A673 (cell line): ENCODE results near the gene CD1C.

ENCODE experiments used
- EZH2 ChIP-seq: fragments of 200-600 bp; sonication (generic); IDR thresholded peaks from 2 replicates; pipeline ENCODE4 v1.6.1; 2017; ENCODE audit warnings: borderline replicate concordance, low read depth, mild to moderate bottlenecking, mixed read lengths, antibody characterized with exemption, low read length; ENCODE audit not compliant: poor library complexity, severe bottlenecking
- TF ChIP-seq, protein P1 (sequence below): fragments of 300-800, 200-600 bp; sonication (generic); conservative IDR thresholded peaks from 2 replicates; pipeline ENCODE4 v1.5.1; 2017; ENCODE audit warnings: low read depth, mild to moderate bottlenecking, antibody characterized with exemption, low read length, moderate library complexity, mixed read lengths

DNA sequence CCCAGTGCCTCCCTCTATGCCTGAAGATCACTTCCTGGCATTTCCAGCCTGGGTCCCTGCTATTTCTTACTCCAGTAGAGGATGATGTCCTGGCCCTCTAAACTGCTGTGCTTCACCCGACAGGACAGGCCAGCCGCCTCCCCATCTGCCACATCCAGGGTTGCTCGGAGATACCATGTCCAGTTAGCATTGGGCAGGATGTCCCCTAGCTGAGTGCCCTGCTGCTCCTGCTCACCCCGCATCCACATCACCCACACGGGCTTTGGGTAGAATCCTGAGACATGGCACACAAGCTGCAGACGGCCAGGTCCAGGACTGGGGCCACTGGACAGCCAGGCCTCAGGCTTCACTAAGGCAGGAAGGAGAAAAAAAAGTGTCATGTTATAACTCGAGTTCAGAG, 39.6 kb downstream of the CD1C start:
- TF ChIP-seq, protein P1, sequence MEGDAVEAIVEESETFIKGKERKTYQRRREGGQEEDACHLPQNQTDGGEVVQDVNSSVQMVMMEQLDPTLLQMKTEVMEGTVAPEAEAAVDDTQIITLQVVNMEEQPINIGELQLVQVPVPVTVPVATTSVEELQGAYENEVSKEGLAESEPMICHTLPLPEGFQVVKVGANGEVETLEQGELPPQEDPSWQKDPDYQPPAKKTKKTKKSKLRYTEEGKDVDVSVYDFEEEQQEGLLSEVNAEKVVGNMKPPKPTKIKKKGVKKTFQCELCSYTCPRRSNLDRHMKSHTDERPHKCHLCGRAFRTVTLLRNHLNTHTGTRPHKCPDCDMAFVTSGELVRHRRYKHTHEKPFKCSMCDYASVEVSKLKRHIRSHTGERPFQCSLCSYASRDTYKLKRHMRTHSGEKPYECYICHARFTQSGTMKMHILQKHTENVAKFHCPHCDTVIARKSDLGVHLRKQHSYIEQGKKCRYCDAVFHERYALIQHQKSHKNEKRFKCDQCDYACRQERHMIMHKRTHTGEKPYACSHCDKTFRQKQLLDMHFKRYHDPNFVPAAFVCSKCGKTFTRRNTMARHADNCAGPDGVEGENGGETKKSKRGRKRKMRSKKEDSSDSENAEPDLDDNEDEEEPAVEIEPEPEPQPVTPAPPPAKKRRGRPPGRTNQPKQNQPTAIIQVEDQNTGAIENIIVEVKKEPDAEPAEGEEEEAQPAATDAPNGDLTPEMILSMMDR, result no peak
- no peak for TF ChIP-seq EZH2
